ENCODE measurements around the gene CERS2.

- TF ChIP-seq, protein P1, sequence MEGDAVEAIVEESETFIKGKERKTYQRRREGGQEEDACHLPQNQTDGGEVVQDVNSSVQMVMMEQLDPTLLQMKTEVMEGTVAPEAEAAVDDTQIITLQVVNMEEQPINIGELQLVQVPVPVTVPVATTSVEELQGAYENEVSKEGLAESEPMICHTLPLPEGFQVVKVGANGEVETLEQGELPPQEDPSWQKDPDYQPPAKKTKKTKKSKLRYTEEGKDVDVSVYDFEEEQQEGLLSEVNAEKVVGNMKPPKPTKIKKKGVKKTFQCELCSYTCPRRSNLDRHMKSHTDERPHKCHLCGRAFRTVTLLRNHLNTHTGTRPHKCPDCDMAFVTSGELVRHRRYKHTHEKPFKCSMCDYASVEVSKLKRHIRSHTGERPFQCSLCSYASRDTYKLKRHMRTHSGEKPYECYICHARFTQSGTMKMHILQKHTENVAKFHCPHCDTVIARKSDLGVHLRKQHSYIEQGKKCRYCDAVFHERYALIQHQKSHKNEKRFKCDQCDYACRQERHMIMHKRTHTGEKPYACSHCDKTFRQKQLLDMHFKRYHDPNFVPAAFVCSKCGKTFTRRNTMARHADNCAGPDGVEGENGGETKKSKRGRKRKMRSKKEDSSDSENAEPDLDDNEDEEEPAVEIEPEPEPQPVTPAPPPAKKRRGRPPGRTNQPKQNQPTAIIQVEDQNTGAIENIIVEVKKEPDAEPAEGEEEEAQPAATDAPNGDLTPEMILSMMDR (IDR thresholded peaks at IDR 0.05; ENCODE audit: control extremely low read depth in 1 of 3, insufficient read depth in 1 of 3, low read depth in 1 of 3, low read length in 3 of 3): no peak
- TF ChIP-seq POLR2AphosphoS5 (IDR thresholded peaks at IDR 0.05; ENCODE audit: low read depth, low read length) (no peak), HDAC2 (IDR thresholded peaks at IDR 0.05; ENCODE audit: borderline replicate concordance in 1 of 2, low read depth in 2 of 2, low read length in 2 of 2) (no peak), POLR2A (IDR thresholded peaks at IDR 0.05; ENCODE audit: control extremely low read depth in 1 of 2, low read depth in 2 of 2, low read length in 2 of 2) (no peak), RAD21 (IDR thresholded peaks at IDR 0.05 in 1 of 2, conservative IDR thresholded peaks at IDR 0.05 in 1 of 2; ENCODE audit: low read depth in 2 of 2, low read length in 2 of 2) (no peak), JUND (IDR thresholded peaks at IDR 0.05; ENCODE audit: low read length) (no peak), TEAD4 (IDR thresholded peaks at IDR 0.05; ENCODE audit: low read depth, low read length) (no peak), CEBPB (IDR thresholded peaks at IDR 0.05; ENCODE audit: low read depth, low read length) (no peak), EZH2 (IDR thresholded peaks at IDR 0.05; ENCODE audit: low read depth, low read length, severe bottlenecking) (no peak), MAFK (IDR thresholded peaks at IDR 0.05; ENCODE audit: low read depth, low read length) (no peak), SP1 (IDR thresholded peaks at IDR 0.05; ENCODE audit: low read depth, low read length) (no peak)
Measured at GRCh38 chr1:151002611-151003010, 28.0 kb upstream of the CERS2 start.

All from H1 (cell line).